ENCODE data around the gene NFE2L1. TPM values are rescaled to one million over a fixed set of nuclear protein-coding genes. Genes with fewer than 3 reads are reported as not detected.

Gene NFE2L1
- total RNA-seq, 1 experiment from 2014 or later, result 31.9 TPM

DNA sequence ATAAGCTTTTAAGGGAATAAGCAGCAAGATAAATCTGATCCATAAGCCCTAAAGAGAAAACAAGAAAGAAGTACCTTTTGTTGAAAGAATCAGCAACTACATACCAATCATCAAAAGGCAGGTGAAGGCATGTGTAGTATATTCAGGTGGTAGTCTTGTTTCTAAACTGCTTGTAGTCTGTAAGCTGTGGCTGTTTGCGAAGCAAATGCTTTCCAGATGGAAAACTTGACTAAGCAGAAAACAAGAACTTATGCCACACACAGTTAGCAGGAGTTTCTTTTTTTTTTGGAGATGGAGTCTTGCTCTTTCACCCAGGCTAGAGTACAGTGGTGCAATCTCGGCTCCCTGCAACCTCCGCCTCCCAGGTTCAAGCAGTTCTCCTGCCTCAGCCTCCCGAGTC, 47.5 kb downstream of the NFE2L1 start:
- DNase-seq (ENCODE audit: low read depth), result no peak
- in situ Hi-C loops (cut with HindIII; ENCODE audit: low pct_unique_long_range_greater_than_20kb, low sequenced_read_pairs), result no loop called here

DNA sequence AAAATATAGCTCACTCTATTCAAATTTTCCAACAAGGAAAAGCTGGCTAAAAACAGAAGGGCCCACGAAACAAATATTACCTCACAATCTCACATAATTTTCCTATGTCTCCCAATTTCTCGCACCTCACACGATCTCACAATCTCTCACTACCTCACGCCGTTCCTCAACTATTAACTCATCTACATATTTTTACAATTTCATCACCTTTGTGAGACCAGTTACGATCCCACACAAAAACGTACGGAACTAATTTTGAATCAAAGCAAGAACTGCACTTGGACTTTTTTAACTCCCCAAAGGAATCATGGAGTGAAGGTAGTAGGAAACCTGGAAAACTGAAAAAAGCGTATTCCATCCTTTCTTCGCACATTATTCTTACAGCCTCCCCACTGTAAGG, 52.0 kb downstream of the NFE2L1 start:
- in situ Hi-C loops (cut with HindIII; ENCODE audit: low pct_unique_long_range_greater_than_20kb, low sequenced_read_pairs), result no loop called here

DNA sequence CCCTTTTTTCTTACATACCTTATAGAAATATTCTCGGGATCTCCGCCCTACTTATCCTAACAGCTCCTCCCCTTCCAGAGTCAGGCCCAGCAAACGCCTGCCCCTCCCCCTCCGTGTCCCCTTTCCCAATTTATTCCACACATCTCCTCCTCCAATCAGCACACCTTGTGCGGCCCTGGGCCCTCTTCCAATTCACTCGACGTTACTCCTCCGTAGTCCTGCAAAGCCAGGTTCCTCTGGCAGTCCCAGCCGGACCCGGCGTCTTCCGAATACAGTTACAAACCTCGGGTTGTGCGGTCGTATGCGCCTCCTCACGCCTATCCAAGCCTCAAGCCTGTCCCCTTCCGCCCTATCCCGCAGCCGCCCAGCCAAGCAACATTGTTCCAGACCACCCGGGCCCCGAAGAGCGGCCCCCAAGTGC, 52.4 kb downstream of the NFE2L1 start:
- in situ Hi-C loops (cut with HindIII; ENCODE audit: low pct_unique_long_range_greater_than_20kb, low sequenced_read_pairs), result no loop called here
- DNase-seq (ENCODE audit: low read depth), result peak; percentile 70

More for the DNA sequence above, 52.0 kb downstream of the NFE2L1 start:
- no peak for DNase-seq (ENCODE audit: low read depth)

DNA sequence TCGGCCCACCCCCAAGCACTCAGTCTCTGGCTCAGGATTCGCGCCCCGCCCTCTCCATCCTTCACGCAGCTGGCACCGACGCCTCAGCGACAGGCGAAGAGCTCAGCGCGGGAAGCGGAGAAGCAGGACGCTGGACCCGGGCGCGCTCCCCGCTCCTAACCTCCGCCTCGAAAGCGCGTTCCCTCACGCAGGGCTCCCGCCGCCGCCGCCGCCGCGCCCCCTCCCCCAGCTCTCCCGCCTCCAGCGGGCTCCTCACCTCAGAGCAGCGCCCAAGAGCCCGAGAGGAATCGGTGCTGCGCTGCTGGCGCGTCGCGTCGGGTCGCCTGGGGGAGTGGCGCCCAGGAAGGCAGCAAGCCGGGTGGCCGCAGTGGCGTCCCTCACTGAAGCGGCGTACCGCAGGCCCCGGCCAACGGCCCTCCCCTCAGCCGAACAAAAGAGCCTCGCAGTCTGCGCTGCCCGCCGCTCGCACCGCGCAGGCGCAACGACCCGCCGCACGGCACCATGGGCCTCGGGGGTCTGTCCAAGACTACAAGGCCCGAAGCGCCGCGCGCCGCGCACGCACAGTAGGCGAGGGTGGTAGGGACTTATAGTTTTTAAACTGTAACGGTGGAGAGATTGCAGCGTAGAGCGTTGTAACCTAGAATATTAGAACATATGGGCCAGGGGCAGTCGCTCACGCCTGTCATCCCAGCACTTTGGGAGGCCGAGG, 53.0 kb downstream of the NFE2L1 start, which contains the start of gene CBX1:
CBX1 (minus strand) TSS at position 467 of the 709 bp plus-strand sequence. CDS start 24,474 bp downstream, outside the sequence.
- DNase-seq (ENCODE audit: low read depth), result peak; percentile 97

DNA sequence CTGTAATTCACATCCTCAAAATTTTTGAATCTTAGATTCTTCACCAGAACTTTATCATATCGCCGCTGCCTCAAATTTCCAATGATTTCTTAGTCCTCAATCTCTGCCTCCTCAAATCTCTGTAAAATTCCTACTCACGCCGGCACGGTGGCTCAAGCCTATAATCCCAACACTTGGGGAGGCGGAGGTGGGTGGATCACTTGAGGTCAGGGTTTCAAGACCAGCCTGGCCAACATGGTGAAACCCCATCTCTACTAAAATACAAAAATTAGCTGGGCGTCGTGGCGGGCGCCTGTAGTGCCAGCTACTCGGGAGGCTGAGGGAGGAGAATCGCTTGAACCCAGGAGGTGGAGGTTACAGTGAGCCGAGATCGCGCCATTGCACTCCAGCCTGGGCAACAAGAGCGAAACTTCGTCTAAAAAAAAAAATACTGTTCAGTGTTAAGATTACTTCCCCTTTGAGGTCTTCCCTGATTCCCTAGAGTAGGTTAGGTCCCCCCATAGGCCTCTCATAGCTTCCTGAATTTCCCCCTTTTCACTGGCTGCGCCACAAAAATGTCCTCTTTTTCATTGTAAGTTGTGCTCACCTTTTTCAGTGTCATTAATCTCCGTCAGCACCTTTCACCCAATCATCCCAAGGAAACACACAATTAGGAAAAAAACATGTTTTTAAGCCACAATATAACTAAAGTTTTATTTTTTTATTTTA, 54.0 kb downstream of the NFE2L1 start:
- no peak for DNase-seq (ENCODE audit: low read depth)
- in situ Hi-C loops (cut with HindIII; ENCODE audit: low pct_unique_long_range_greater_than_20kb, low sequenced_read_pairs), result no loop called here

More for the DNA sequence above, 53.0 kb downstream of the NFE2L1 start, which contains the start of gene CBX1:
- in situ Hi-C loops (cut with HindIII; ENCODE audit: low pct_unique_long_range_greater_than_20kb, low sequenced_read_pairs), result no loop called here

DNA sequence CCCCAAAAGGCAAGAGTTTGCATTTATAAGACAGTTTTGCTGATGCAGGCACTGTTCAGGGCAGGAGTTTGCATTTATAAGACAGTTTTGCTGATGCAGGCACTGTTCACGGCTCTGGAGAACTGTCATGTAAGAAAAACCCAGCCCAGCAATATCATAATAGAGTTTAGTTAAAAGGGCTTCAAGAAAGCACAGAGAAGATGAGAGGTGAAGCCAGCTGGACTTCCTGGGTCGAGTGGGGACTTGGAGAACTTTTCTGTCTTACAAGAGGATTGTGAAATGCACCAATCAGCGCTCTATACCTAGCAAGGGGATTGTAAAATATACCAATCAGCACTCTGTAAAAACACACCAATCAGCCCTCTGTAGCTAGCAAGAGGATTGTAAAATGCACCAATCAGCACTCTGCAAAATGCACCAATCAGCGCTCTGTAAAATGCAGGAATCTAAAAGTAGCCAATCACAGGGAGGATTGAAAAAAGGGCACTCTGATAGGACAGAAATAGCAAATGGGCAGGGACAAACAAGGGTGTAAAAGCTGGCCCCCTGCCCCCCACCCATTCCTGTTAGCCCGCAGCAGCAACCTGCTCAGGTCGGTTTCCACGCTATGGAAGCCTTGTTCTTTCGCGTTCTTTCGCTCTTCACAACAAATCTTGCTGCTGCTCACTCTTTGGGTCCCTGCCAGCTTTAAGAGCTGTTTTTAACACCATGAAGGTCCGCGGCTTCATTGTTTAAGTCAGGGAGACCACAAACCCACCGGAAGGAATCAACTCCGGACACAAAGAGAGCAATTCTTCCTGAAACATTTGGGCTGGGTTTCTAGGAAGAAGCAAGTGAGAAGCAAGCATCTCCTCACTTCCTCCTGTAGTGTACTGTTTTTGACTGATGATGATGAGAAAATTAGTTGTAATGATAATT, 54.9 kb downstream of the NFE2L1 start:
- peak; percentile 25 for DNase-seq (ENCODE audit: low read depth)
- in situ Hi-C loops (cut with HindIII; ENCODE audit: low pct_unique_long_range_greater_than_20kb, low sequenced_read_pairs), result no loop called here

DNA sequence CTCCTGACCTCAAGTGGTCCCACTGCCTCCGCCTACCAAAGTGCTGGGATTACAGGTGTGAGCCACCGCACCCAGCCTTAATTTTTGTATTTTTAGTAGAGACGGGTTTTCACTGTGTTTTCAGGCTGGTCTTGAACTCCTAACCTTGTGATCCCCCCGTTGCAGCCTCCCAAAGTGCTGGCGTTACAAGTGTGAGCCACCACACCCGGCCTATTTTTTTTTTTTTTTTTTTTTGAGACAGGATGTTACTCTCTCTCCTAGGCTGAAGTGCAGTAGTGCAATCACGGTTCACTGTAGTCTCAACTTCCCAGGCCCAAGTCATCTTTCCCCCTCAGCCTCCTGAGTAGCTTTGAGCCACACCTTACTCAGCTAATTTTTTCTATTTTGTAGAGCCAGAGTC, 56.3 kb downstream of the NFE2L1 start:
- no peak for DNase-seq (ENCODE audit: low read depth)
- in situ Hi-C loops (cut with HindIII; ENCODE audit: low pct_unique_long_range_greater_than_20kb, low sequenced_read_pairs), result no loop called here

DNA sequence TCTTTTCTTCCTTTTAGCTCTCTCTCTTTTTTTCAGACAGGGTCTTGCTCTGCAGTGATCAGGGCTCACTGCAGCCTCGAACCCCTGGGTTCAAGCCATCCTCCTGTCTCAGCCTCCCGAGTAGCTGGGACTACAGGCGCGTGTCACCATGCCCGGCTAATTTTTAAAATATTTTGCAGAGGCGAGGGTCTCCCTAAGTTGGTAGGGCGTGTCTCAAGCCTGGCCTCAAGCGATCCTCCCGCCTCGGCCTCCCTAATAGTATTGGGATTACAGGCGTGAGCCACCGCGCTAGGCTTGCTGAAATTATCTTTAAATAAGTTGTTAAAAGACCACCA, 58.6 kb downstream of the NFE2L1 start:
- in situ Hi-C loops (cut with HindIII; ENCODE audit: low pct_unique_long_range_greater_than_20kb, low sequenced_read_pairs), result no loop called here
- DNase-seq (ENCODE audit: low read depth), result no peak

DNA sequence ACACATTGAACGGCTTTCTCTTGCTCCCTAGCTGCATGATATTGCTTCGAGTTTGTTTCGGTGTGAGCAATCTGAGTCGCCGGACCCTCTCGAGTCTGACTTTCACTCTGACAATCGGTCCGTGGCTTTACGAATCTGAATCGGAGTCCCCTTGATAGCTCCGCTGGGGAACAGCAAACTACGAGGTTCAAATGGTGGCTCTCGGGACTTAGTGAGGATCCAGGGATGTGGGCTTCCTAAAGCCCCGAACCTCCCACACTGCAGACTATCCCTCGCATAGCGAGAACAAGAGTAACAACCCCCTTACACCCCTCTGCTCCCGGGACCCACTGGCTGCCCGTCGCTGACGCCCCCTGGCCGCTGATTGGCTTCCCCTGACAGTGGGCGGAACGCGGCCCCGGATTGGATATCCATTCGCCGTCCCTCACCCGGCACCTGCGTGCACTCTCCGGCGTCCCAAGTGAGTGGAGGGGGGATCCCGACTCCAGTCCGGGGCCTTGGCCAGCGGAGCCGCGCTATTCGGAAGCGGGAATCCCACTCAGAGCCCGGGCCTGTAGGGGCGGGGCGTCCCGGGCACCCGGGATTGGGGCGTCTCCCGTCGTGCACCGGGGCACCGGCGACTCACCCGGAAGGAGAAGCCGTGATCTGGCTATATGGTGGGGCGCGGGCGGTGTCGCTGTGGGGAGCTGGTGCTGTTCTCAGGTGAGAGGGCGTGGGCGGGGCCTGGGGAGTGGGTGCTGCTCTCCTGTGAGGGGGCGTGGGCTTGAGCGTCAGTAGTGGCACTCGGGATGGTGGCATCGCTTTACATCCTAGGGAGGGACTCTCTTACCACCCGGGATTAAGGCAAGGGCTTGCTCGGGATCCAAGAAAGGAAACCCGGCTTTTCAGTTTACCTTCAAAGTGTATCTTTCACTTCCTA, 59.2 kb downstream of the NFE2L1 start, which contains the start of gene SNX11:
SNX11 (plus strand) TSS at position 630 of the 919 bp plus-strand sequence. CDS start 4,278 bp downstream, outside the sequence.
- peak; percentile 94 for DNase-seq (ENCODE audit: low read depth)
- in situ Hi-C loops (cut with HindIII; ENCODE audit: low pct_unique_long_range_greater_than_20kb, low sequenced_read_pairs), result no loop called here

DNA sequence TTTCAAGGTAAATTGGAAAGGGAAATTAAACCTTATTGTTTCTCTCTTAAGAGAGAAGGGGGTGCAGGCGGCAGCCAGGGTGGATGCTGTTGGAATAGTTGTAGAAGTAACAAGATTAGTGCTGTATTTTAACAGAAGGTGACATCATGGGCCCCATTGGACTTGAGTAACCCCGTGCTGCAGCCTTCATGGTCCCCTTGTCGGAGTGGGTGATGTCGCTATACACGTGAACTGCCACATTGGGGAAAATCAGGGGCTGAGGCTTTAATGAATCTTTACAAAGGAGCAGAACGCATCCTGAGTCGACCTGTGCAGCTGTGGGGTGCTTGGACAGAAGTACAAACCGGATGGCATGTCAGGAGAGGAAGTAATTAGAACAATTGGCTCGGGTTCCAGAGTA, 62.6 kb downstream of the NFE2L1 start:
- in situ Hi-C loops (cut with HindIII; ENCODE audit: low pct_unique_long_range_greater_than_20kb, low sequenced_read_pairs), result no loop called here
- DNase-seq (ENCODE audit: low read depth), result no peak

Other genes with a start within 250 kb of the NFE2L1 start
- gene OSBPL7, start 226.6 kb upstream of the NFE2L1 start, total RNA-seq (2014; rRNA removed; shearing (Covaris generic); ENCODE audit: low replicate concordance), result 10.0 and 12.4 TPM in 2 replicates
- gene MRPL10, start 216.8 kb upstream of the NFE2L1 start, total RNA-seq (2014; rRNA removed; shearing (Covaris generic); ENCODE audit: low replicate concordance), result 61.4 and 63.9 TPM in 2 replicates
- not detected in 2 replicates for gene LRRC46, start 216.7 kb upstream of the NFE2L1 start, total RNA-seq (2014; rRNA removed; shearing (Covaris generic); ENCODE audit: low replicate concordance)
- gene SCRN2, start 207.1 kb upstream of the NFE2L1 start, total RNA-seq (2014; rRNA removed; shearing (Covaris generic); ENCODE audit: low replicate concordance), result 46.0 and 52.3 TPM in 2 replicates
- 2.4 and 4.6 TPM in 2 replicates for gene SP6, start 197.2 kb upstream of the NFE2L1 start, total RNA-seq (2014; rRNA removed; shearing (Covaris generic); ENCODE audit: low replicate concordance)
- 0.03 TPM in 1 of 2 replicates, not detected in the other for gene SP2, start 152.1 kb upstream of the NFE2L1 start, total RNA-seq (2014; rRNA removed; shearing (Covaris generic); ENCODE audit: low replicate concordance)
- 77.0 and 96.8 TPM in 2 replicates for gene PNPO, start 106.8 kb upstream of the NFE2L1 start, total RNA-seq (2014; rRNA removed; shearing (Covaris generic); ENCODE audit: low replicate concordance)
- not detected in 2 replicates for gene PRR15L, start 90.5 kb upstream of the NFE2L1 start, total RNA-seq (2014; rRNA removed; shearing (Covaris generic); ENCODE audit: low replicate concordance)
- gene CDK5RAP3, start 77.2 kb upstream of the NFE2L1 start, total RNA-seq (2014; rRNA removed; shearing (Covaris generic); ENCODE audit: low replicate concordance), result 89.8 and 102 TPM in 2 replicates
- gene COPZ2, start 10.6 kb upstream of the NFE2L1 start, total RNA-seq (2014; rRNA removed; shearing (Covaris generic); ENCODE audit: low replicate concordance), result not detected in 2 replicates
- gene CBX1, start 53.1 kb downstream of the NFE2L1 start, total RNA-seq (2014; rRNA removed; shearing (Covaris generic); ENCODE audit: low replicate concordance), result 14.4 and 26.1 TPM in 2 replicates
- 24.8 and 26.0 TPM in 2 replicates for gene SNX11, start 59.4 kb downstream of the NFE2L1 start, total RNA-seq (2014; rRNA removed; shearing (Covaris generic); ENCODE audit: low replicate concordance)